ENCODE results near the gene MAN2A2.
A peak's percentile ranks its signal among the peaks of the same experiment; 100 is the strongest.
"Not testable (repeated sequence)": the region's sequence is repeated elsewhere in the genome, so short reads cannot be mapped to it uniquely, and the experiment has no call there.

Gene MAN2A2

GRCh38 chr15:90922712-90923322 lies 19.7 kb downstream of the MAN2A2 start:
- DNase-seq: not testable (repeated sequence)

- no peak for DNase-seq
Measured at GRCh38 chr15:90924375-90924774, 21.3 kb downstream of the MAN2A2 start.

GRCh38 chr15:90926766-90927165 lies 23.7 kb downstream of the MAN2A2 start:
- not testable (repeated sequence) for DNase-seq

- DNase-seq: not testable (repeated sequence)
Measured at GRCh38 chr15:90928106-90928505, 25.0 kb downstream of the MAN2A2 start.

- no peak for DNase-seq
Measured at GRCh38 chr15:90929246-90930019, 26.3 kb downstream of the MAN2A2 start.

- no peak for DNase-seq
Measured at GRCh38 chr15:90930861-90931574, 27.9 kb downstream of the MAN2A2 start.

- no peak for DNase-seq
Measured at GRCh38 chr15:90931575-90931827, 28.4 kb downstream of the MAN2A2 start.

- peak; percentile 87 for DNase-seq
Measured at GRCh38 chr15:90931828-90932659, 28.9 kb downstream of the MAN2A2 start, which contains the start of gene HDDC3. HDDC3 (minus strand) TSS chr15:90932549; CDS start chr15:90932540, 9 bp downstream.

GRCh38 chr15:90932660-90932991 lies 29.5 kb downstream of the MAN2A2 start:
- no peak for DNase-seq

- DNase-seq: no peak
Measured at GRCh38 chr15:90933301-90933700, 30.2 kb downstream of the MAN2A2 start.

GRCh38 chr15:90934256-90934948 lies 31.3 kb downstream of the MAN2A2 start:
- DNase-seq: peak; percentile 86

- peak; percentile 93 for DNase-seq
Measured at GRCh38 chr15:90934949-90935751, 32.0 kb downstream of the MAN2A2 start, which contains the start of gene UNC45A. UNC45A (plus strand) TSS chr15:90935285; CDS start chr15:90935325, 40 bp downstream.

GRCh38 chr15:90936823-90937222 lies 33.7 kb downstream of the MAN2A2 start:
- DNase-seq: no peak

GRCh38 chr15:90938261-90938660 lies 35.2 kb downstream of the MAN2A2 start:
- no peak for DNase-seq

GRCh38 chr15:90939756-90940155 lies 36.7 kb downstream of the MAN2A2 start:
- no peak for DNase-seq

- DNase-seq: no peak
Measured at GRCh38 chr15:90941038-90941437, 37.9 kb downstream of the MAN2A2 start.

GRCh38 chr15:90942354-90943120 lies 39.4 kb downstream of the MAN2A2 start:
- DNase-seq: no peak

GRCh38 chr15:90945091-90945490 lies 42.0 kb downstream of the MAN2A2 start:
- no peak for DNase-seq

GRCh38 chr15:90946538-90946937 lies 43.4 kb downstream of the MAN2A2 start:
- DNase-seq: no peak

- DNase-seq: no peak
Measured at GRCh38 chr15:90946941-90947576, 44.0 kb downstream of the MAN2A2 start.
